ENCODE measurements around the gene CXCL3.
"Not testable (repeated sequence)": the region's sequence is repeated elsewhere in the genome, so short reads cannot be mapped to it uniquely, and the experiment has no call there.

CXCL3 gene

GRCh38 chr4:74038425-74039314 is at the start of gene CXCL3:
Gene CXCL3 (minus strand): TSS chr4:74038689. CDS start chr4:74038611, 78 bp downstream.
- no peak for DNase-seq (ENCODE audit: extremely low read depth in 1 of 2, low read depth in 1 of 2)

GRCh38 chr4:74087481-74087880 is 49.0 kb upstream of the CXCL3 start:
- no peak for DNase-seq (ENCODE audit: extremely low read depth in 1 of 2, low read depth in 1 of 2)

DNA sequence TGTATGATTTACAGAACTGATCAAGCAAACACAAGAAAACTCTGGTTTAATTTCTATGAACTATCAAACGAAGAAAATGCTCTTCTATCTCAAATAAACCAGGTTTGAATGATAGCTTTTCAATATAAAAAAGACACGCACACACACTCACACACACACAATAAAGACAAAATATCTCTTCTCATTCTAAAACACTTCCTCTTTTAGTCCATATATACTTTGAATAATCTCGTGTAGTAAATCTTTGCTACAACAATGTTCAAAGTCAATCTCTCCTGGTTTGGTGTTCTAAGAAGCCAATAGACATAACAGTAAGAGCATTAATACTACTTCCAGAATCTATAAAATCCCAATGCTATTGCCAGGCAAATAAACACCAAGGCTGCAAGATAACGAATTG is 47.2 kb upstream of the CXCL3 start:
- DNase-seq (ENCODE audit: extremely low read depth in 1 of 2, low read depth in 1 of 2), result no peak

DNA sequence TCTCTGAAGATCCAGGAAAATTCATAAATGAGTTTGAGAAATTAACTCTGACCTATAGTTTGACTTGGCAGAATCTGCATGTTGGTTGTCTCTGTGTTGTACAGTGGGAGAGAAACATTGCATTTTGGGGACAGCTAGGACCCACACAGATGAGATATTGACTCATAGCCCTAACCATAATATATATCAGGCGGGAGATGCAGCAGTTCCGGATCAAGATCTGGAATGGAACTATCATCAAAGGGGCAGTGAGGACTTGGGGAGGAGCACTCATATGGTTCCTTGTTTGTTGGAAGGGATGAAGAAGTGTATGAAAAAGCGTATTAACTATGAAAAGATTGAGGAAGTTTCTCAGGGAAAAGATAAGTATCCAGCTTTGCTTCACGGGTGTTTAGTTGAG is 46.5 kb upstream of the CXCL3 start:
- DNase-seq (ENCODE audit: extremely low read depth in 1 of 2, low read depth in 1 of 2), result no peak

- DNase-seq (ENCODE audit: extremely low read depth in 1 of 2, low read depth in 1 of 2), result no peak
These were observed 45.1 kb upstream of the CXCL3 start for GRCh38 chr4:74083546-74083945.

DNA sequence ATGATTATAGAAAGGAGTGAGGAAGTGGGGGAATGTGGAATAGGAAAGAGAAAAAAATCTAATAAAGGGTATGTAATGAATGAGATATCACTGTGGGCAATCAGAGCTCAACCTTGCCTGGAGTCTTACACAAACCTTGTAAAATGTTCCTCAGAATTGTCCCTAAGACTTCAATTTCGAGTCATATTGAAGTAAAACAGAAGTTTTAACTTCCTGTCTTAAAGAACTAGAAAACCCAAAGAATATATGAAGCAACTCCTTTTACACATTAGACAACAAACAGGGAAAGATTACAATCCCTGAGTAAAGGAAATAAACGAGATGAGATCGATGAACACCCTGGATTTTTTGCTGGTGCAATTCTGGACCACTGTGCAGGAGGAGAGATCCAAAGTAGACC is 42.5 kb upstream of the CXCL3 start:
- no peak for DNase-seq (ENCODE audit: extremely low read depth in 1 of 2, low read depth in 1 of 2)

GRCh38 chr4:74080351-74080750 is 41.9 kb upstream of the CXCL3 start:
- DNase-seq (ENCODE audit: extremely low read depth in 1 of 2, low read depth in 1 of 2), result not testable (repeated sequence)

GRCh38 chr4:74079024-74079423 is 40.5 kb upstream of the CXCL3 start:
- DNase-seq (ENCODE audit: extremely low read depth in 1 of 2, low read depth in 1 of 2), result not testable (repeated sequence)

DNA sequence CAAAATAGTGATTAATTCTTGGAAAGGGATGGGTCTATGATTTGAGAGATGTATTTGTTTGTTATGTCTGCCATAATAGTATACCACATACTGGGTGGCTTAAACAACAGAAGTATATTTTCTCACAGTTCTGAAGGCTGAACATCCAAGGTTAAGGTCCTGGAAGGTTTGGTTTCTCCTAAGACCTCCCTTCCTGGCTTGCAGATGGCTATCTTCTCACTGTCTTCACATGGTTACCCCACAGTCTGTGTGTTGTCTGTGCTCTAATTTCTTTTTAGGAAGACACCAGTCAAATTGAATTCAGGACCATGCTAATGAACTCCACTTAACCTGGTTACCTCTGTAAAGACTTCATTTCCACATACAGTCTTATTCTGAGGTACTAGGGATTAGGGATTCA is 34.9 kb upstream of the CXCL3 start:
- DNase-seq (ENCODE audit: extremely low read depth in 1 of 2, low read depth in 1 of 2), result no peak

- DNase-seq (ENCODE audit: extremely low read depth in 1 of 2, low read depth in 1 of 2), result no peak
These were observed 34.2 kb upstream of the CXCL3 start for GRCh38 chr4:74072739-74073138.

- DNase-seq (ENCODE audit: extremely low read depth in 1 of 2, low read depth in 1 of 2), result no peak
These were observed 29.1 kb upstream of the CXCL3 start for GRCh38 chr4:74067586-74067985.

DNA sequence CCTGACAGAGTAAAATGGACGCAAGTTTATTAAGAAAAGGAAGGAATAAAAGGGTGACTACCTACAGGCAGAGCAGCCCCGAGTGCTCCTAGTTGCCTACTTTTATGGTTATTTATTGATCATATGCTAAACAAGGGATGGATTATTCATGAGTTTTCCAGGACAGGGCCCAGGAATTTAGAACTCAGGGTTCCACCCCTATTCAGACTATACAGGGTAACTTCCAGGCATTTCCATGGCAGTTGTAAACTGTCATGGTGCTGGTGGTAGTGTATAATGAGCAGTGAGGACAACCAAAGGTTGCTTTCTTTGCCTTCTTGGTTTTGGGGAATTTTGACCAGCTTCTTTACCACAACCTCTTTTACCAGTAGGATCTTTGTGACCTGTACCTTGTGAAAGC is 27.7 kb upstream of the CXCL3 start:
- no peak for DNase-seq (ENCODE audit: extremely low read depth in 1 of 2, low read depth in 1 of 2)

- DNase-seq (ENCODE audit: extremely low read depth in 1 of 2, low read depth in 1 of 2), result no peak
These were observed 26.7 kb upstream of the CXCL3 start for GRCh38 chr4:74065115-74065642.

GRCh38 chr4:74063859-74064258 is 25.4 kb upstream of the CXCL3 start:
- DNase-seq (ENCODE audit: extremely low read depth in 1 of 2, low read depth in 1 of 2), result no peak

GRCh38 chr4:74062953-74063352 is 24.5 kb upstream of the CXCL3 start:
- no peak for DNase-seq (ENCODE audit: extremely low read depth in 1 of 2, low read depth in 1 of 2)

- DNase-seq (ENCODE audit: extremely low read depth in 1 of 2, low read depth in 1 of 2), result no peak
These were observed 22.9 kb upstream of the CXCL3 start for GRCh38 chr4:74061430-74061829.

DNA sequence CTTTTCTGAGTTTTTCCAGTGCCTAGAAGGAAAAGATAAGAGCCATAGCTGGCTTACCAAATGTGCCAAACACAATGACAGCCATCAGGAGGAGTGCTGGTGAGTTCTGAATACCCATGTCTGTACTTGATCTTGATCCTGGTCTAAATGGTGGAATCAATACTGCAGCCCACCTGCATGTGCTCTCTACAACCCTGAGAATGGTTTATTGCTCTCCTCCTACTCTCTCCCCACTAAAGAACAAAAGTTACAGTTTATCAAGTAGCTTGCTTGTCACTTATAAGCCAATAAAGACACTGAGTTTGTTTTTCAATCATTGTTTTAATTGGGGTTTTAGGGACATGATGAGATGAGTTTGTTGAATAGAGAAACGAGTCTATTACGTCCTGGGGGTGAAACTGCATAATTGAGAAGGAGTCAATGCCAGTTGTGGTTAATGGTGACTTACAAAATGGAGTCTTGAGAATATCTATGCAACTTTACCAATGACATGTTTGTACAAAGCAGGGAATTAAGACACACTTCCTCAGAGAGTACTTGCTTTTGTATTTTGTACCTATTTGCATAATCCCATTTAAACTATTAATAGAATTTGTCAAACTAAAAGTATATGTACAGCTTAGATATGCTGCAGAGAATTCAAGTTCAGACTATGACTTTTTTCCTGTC is 20.8 kb upstream of the CXCL3 start:
- DNase-seq (ENCODE audit: extremely low read depth in 1 of 2, low read depth in 1 of 2), result no peak

DNA sequence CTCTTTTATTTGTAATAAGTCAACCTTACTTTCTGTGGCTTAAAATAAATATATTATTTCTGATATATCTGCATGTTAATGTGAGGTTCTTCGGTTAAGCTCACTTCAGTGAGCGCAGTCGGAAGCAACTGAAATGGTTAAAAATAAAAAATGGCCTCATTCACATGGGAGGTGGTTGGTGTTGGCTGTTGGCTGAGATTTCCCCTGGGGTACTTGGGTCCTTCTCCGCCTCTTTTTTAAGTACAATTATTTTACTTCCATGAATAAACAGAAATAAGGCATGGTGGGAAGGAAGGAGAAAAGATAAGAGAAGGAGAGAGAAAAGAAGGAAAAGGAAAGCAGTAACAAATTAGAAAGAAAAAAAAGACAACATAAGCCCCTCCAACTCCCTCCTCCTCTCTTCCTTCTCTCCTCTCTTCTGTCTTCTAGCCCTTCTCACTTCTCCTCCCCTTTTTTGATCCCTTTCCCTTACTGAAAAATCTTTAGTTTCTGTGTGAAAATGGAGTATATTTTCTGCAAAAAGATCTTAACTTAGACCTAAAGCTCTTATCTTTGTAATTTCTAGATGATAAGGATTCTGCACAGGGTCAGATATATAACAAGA is 19.7 kb upstream of the CXCL3 start:
- DNase-seq (ENCODE audit: extremely low read depth in 1 of 2, low read depth in 1 of 2), result no peak

- DNase-seq (ENCODE audit: extremely low read depth in 1 of 2, low read depth in 1 of 2), result no peak
These were observed 19.1 kb upstream of the CXCL3 start for GRCh38 chr4:74057588-74057987.

DNA sequence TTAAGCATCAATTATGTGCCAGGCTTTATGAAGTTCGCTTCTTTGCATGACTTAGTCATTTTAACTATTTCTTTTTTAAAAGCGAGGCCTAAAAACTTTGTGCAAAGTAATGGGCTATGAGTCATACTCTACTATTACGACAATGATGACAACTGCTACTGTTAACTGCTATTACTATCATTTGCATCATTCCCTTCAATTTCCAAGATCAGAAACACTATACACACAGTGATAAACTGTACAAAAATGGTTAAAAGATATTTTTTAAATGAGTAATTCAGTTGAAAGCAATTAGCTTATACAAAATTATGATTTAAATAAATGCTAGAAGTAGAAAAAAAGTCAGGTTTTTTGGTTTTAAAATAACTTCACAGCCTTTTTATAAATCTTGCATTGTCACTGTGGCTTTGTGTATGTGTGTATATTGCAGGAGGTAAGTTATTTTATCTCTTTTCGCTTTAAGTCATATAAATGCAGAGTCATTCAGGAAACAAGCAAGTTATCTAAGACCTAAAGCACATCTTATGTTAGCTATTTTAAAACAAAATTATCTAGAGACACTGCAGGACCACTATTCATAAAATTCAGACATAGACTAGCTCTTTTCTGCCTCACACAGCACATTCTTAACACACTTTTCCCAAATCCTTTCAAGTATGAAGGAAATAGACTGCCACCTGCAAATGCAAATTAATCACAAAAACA is 18.5 kb upstream of the CXCL3 start:
- DNase-seq (ENCODE audit: extremely low read depth in 1 of 2, low read depth in 1 of 2), result no peak
